Measurements from ENCODE around the gene FSTL5. TPM values are rescaled to one million over a fixed set of nuclear protein-coding genes. Genes with fewer than 3 reads are reported as not detected.

Gene FSTL5
- total RNA-seq, 1 experiment from 2014 or later: 1.9 TPM

- no peak overlapping the region for H3K4me3 ChIP-seq (ENCODE audit: low read depth, low read length)
- no peaks in the 10 kb centered on the region for H3K4me1 ChIP-seq
- no peaks in the 10 kb centered on the region for H3K27me3 ChIP-seq (replicated peaks; ENCODE audit: control insufficient read depth, insufficient read depth, low read length)
- H3K9me3 ChIP-seq: no peaks in the 10 kb centered on the region
- TF ChIP-seq, protein P1, sequence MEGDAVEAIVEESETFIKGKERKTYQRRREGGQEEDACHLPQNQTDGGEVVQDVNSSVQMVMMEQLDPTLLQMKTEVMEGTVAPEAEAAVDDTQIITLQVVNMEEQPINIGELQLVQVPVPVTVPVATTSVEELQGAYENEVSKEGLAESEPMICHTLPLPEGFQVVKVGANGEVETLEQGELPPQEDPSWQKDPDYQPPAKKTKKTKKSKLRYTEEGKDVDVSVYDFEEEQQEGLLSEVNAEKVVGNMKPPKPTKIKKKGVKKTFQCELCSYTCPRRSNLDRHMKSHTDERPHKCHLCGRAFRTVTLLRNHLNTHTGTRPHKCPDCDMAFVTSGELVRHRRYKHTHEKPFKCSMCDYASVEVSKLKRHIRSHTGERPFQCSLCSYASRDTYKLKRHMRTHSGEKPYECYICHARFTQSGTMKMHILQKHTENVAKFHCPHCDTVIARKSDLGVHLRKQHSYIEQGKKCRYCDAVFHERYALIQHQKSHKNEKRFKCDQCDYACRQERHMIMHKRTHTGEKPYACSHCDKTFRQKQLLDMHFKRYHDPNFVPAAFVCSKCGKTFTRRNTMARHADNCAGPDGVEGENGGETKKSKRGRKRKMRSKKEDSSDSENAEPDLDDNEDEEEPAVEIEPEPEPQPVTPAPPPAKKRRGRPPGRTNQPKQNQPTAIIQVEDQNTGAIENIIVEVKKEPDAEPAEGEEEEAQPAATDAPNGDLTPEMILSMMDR (IDR thresholded peaks at IDR 0.05; ENCODE audit: insufficient read depth in 1 of 2, low read depth in 1 of 2, low read length in 1 of 2, severe bottlenecking in 1 of 2, unreplicated experiment in 1 of 2): no peak
- Mint-ChIP-seq H3K4me1 (ENCODE audit: low read depth, unreplicated experiment) (no peaks in the 10 kb centered on the region), H3K27me3 (ENCODE audit: insufficient read depth, unreplicated experiment) (no peaks in the 10 kb centered on the region), H3K27ac (ENCODE audit: unreplicated experiment) (no peak overlapping the region), H3K36me3 (ENCODE audit: insufficient read depth, unreplicated experiment) (no peaks in the 10 kb centered on the region), H3K9me3 (ENCODE audit: unreplicated experiment) (no peaks in the 10 kb centered on the region), H3K4me3 (ENCODE audit: unreplicated experiment) (no peak overlapping the region)
- ChIA-PET POLR2A (no interaction called here), CTCF (no interaction called here)
- H3K36me3 ChIP-seq (ENCODE audit: control insufficient read depth, insufficient read depth, low read length): no peaks in the 10 kb centered on the region
- intact Hi-C loops (cut with micrococcal nuclease; ENCODE audit: unreplicated experiment): no loop called here
- no peak for DNase-seq
- BruUV-seq (replicated peaks): no TSS peak
Measured at GRCh38 chr4:161892951-161893350, 270.8 kb downstream of the FSTL5 start.

DNA sequence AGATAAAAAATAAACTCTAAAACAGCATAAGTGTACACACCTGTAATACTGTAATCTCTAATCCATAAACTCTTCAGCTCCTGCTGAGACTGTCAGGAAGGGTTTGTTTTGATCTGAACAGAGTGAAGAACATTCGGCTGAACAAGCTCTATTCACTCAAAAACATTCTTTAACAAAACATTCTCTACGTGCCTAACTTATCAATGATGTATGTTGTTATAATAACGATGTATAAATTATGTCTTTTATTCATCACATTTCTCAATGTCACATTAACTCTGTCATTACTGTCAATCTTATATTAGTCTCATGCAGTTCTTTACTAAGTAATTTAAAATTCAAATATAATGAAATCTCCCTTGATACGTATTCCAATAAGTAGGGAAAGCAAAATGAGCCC is 280.6 kb downstream of the FSTL5 start:
- intact Hi-C loops (cut with micrococcal nuclease; ENCODE audit: unreplicated experiment): no loop called here
- H3K9me3 ChIP-seq: no peaks in the 10 kb centered on the region
- Mint-ChIP-seq H3K36me3 (ENCODE audit: insufficient read depth, unreplicated experiment) (no peaks in the 10 kb centered on the region), H3K4me3 (ENCODE audit: unreplicated experiment) (no peak overlapping the region), H3K27me3 (ENCODE audit: insufficient read depth, unreplicated experiment) (no peaks in the 10 kb centered on the region), H3K27ac (ENCODE audit: unreplicated experiment) (no peak overlapping the region), H3K9me3 (ENCODE audit: unreplicated experiment) (no peaks in the 10 kb centered on the region), H3K4me1 (ENCODE audit: low read depth, unreplicated experiment) (no peaks in the 10 kb centered on the region)
- ChIA-PET POLR2A (no interaction called here), CTCF (no interaction called here)
- no TSS peak for BruUV-seq (replicated peaks)
- no peaks in the 10 kb centered on the region for H3K4me1 ChIP-seq
- TF ChIP-seq, protein P1 (IDR thresholded peaks at IDR 0.05; ENCODE audit: insufficient read depth in 1 of 2, low read depth in 1 of 2, low read length in 1 of 2, severe bottlenecking in 1 of 2, unreplicated experiment in 1 of 2): no peak
- no peaks in the 10 kb centered on the region for H3K36me3 ChIP-seq (ENCODE audit: control insufficient read depth, insufficient read depth, low read length)
- H3K27me3 ChIP-seq (replicated peaks; ENCODE audit: control insufficient read depth, insufficient read depth, low read length): no peaks in the 10 kb centered on the region
- no peak for DNase-seq
- H3K4me3 ChIP-seq (ENCODE audit: low read depth, low read length): no peak overlapping the region

DNA sequence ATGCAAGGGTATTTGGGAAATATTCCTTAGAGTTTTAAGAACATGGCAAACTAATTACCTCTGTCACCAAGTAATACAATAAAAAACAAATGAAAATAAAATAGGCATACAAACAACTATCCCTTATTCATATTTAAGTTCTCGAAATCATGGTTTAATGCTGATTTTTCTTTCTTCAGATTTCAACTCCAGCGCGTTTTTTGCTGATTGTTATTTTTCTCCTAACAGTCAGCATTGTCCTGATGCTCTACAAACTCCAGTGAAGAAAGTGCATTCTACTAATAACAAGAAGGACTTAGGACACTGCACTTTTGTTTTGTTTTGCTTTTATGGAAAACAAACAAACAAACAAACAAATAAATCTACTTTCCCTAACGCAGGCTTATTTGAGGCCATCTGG is 282.4 kb downstream of the FSTL5 start:
- BruUV-seq (replicated peaks): no TSS peak
- H3K27me3 ChIP-seq (replicated peaks; ENCODE audit: control insufficient read depth, insufficient read depth, low read length): no peaks in the 10 kb centered on the region
- H3K4me1 ChIP-seq: no peaks in the 10 kb centered on the region
- ChIA-PET POLR2A (no interaction called here), CTCF (no interaction called here)
- no peaks in the 10 kb centered on the region for H3K36me3 Mint-ChIP-seq (ENCODE audit: insufficient read depth, unreplicated experiment)
- TF ChIP-seq, protein P1 (IDR thresholded peaks at IDR 0.05; ENCODE audit: insufficient read depth in 1 of 2, low read depth in 1 of 2, low read length in 1 of 2, severe bottlenecking in 1 of 2, unreplicated experiment in 1 of 2): no peak
- H3K4me3 ChIP-seq (ENCODE audit: low read depth, low read length): no peak overlapping the region
- no peaks in the 10 kb centered on the region for H3K36me3 ChIP-seq (ENCODE audit: control insufficient read depth, insufficient read depth, low read length)
- no peaks in the 10 kb centered on the region for H3K27me3 Mint-ChIP-seq (ENCODE audit: insufficient read depth, unreplicated experiment)
- H3K4me1 Mint-ChIP-seq (ENCODE audit: low read depth, unreplicated experiment): no peaks in the 10 kb centered on the region
- H3K27ac Mint-ChIP-seq (ENCODE audit: unreplicated experiment): no peak overlapping the region
- H3K4me3 Mint-ChIP-seq (ENCODE audit: unreplicated experiment): no peak overlapping the region
- H3K9me3 Mint-ChIP-seq (ENCODE audit: unreplicated experiment): no peaks in the 10 kb centered on the region
- no peak for DNase-seq
- no peaks in the 10 kb centered on the region for H3K9me3 ChIP-seq
- intact Hi-C loops (cut with micrococcal nuclease; ENCODE audit: unreplicated experiment): no loop called here
